A549 (cell line): ENCODE results near the gene EEF2. TPM values are rescaled to one million over a fixed set of nuclear protein-coding genes. Genes with fewer than 3 reads are reported as not detected.

Source experiments
- ATAC-seq, 2 experiments: fragments of 200-7000 bp in 1 of 2; fragments of >200 bp in 1 of 2; cut with Nextera tagmentation in 1 of 2; cut with Tn5 transposase in 1 of 2; 3 replicates each; pipeline versions ENCODE4 v1.8.0 to v1.9.1; 2018 to 2020; ENCODE audit warnings: mild to moderate bottlenecking in 1 of 2, moderate library complexity in 1 of 2
- CTCF ChIA-PET: fragments of 300-600 bp; sonication (Branson Sonifier 250); formaldehyde crosslinking; extraction: SDS; loops from one replicate; lab custom pipeline; 2021; ENCODE audit warnings: antibody characterized with exemption, inconsistent platforms; lab: Yijun Ruan, JAX
- POLR2A ChIA-PET: fragments of 350-600 bp; formaldehyde crosslinking; extraction: SDS; loops from one replicate; lab custom pipeline; 2021; ENCODE audit warnings: antibody characterized with exemption, inconsistent platforms; lab: Yijun Ruan, JAX
- DNase-seq, 2 experiments: peaks; one replicate each; pipeline versions ENCODE4 v3.0.0 to v3.0.0-alpha.2; 2011 to 2016; ENCODE audit warnings: low read depth in 1 of 2, low spot score in 1 of 2
- FAIRE-seq: peaks from 2 replicates; lab custom pipeline; 2011; peaks lifted over from hg19 to GRCh38; lab: Jason Lieb, UNC
- H3K27ac ChIP-seq, 2 experiments: fragments of >200 bp; sonication (Bioruptor Twin); formaldehyde crosslinking; 3 replicates each; pipeline ENCODE4 v1.5.1; 2016 to 2017
- H3K4me1 ChIP-seq: fragments of >200 bp; sonication (Bioruptor Twin); formaldehyde crosslinking; 3 replicates; pipeline ENCODE4 v1.6.1; 2016
- H3K4me2 ChIP-seq: fragments of >200 bp; sonication (Bioruptor Twin); formaldehyde crosslinking; 3 replicates; pipeline ENCODE4 v1.6.1; 2016
- H3K4me3 ChIP-seq: fragments of >200 bp; sonication (Bioruptor Twin); formaldehyde crosslinking; 3 replicates; pipeline ENCODE4 v1.5.1; 2016
- H3K9me3 ChIP-seq: fragments of >200 bp; sonication (Bioruptor Twin); formaldehyde crosslinking; 3 replicates; pipeline ENCODE4 v1.6.1; 2016
- ATOH8 ChIP-seq: fragments of 250-450 bp; sonication (Bioruptor Pico); IDR thresholded peaks from 2 replicates; pipeline ENCODE4 v1.5.0; 2020; ENCODE audit warnings: low read depth, mild to moderate bottlenecking, moderate library complexity
- CBX8 ChIP-seq: fragments of 200-600 bp; sonication (generic); IDR thresholded peaks from 2 replicates; pipeline ENCODE4 v1.6.1; 2016
- E2F6 ChIP-seq: IDR thresholded peaks from 2 replicates; pipeline ENCODE4 v1.6.1; 2012; ENCODE audit warnings: low read depth, borderline replicate concordance
- FOSL2 ChIP-seq, 2 experiments: fragments of 450-650 bp in 1 of 2; fragments of >200 bp in 1 of 2; sonication (Bioruptor Twin) in 1 of 2; formaldehyde crosslinking; IDR thresholded peaks; 2 replicates each; pipeline versions ENCODE4 v1.5.0 to v1.6.1; 2016 to 2020; ENCODE audit warnings: mild to moderate bottlenecking in 1 of 2, moderate library complexity in 1 of 2
- HES2 ChIP-seq: fragments of >200 bp; sonication (Bioruptor Twin); formaldehyde crosslinking; IDR thresholded peaks from 2 replicates; pipeline ENCODE4 v1.6.1; 2016
- HEYL ChIP-seq: fragments of 250-450 bp; sonication (Bioruptor Pico); IDR thresholded peaks from 2 replicates; pipeline ENCODE4 v1.8.0; 2021; ENCODE audit warnings: mild to moderate bottlenecking, moderate library complexity
- HMGXB4 ChIP-seq: fragments of 250-450 bp; sonication (Bioruptor Pico); IDR thresholded peaks from 2 replicates; pipeline ENCODE4 v1.5.0; 2021; ENCODE audit warnings: mild to moderate bottlenecking, moderate library complexity, borderline replicate concordance
- HOXA7 ChIP-seq: fragments of 250-450 bp; sonication (Bioruptor Pico); IDR thresholded peaks from 2 replicates; pipeline ENCODE4 v1.5.0; 2020; ENCODE audit warnings: mild to moderate bottlenecking, moderate library complexity
- HOXB13 ChIP-seq: fragments of 250-450 bp; sonication (Bioruptor Pico); IDR thresholded peaks from 2 replicates; pipeline ENCODE4 v1.5.0; 2020; ENCODE audit warnings: low read depth, mild to moderate bottlenecking, moderate library complexity
- JUNB ChIP-seq: fragments of >200 bp; sonication (Bioruptor Twin); formaldehyde crosslinking; IDR thresholded peaks from 2 replicates; pipeline ENCODE4 v1.6.1; 2016
- KDM1A ChIP-seq: fragments of 200-600 bp; sonication (generic); IDR thresholded peaks from 2 replicates; pipeline ENCODE4 v1.6.1; 2016; ENCODE audit warnings: low read depth, mild to moderate bottlenecking
- NFE2L2 ChIP-seq: fragments of 150-350 bp; conservative IDR thresholded peaks from 2 replicates; pipeline ENCODE4 v1.6.1; 2014; ENCODE audit warnings: low read length
- NR3C1 ChIP-seq: fragments of >200 bp; sonication (Bioruptor Twin); formaldehyde crosslinking; IDR thresholded peaks from 3 replicates; pipeline ENCODE4 v1.6.1; 2017
- PHF8 ChIP-seq: fragments of 200-600 bp; sonication (generic); IDR thresholded peaks from 2 replicates; pipeline ENCODE4 v1.6.1; 2016; ENCODE audit warnings: low read depth, mild to moderate bottlenecking, antibody characterized with exemption, moderate library complexity, borderline replicate concordance
- RCOR1 ChIP-seq: fragments of 150-350 bp; IDR thresholded peaks from 2 replicates; pipeline ENCODE4 v1.6.1; 2014; ENCODE audit warnings: antibody characterized with exemption, low read length, low read depth
- REST ChIP-seq: fragments of 200-600 bp; sonication (generic); IDR thresholded peaks from 2 replicates; pipeline ENCODE4 v1.6.1; 2016; ENCODE audit warnings: antibody characterized with exemption, mild to moderate bottlenecking, moderate library complexity
- TFCP2L1 ChIP-seq: fragments of 250-450 bp; sonication (Bioruptor Pico); IDR thresholded peaks from 2 replicates; pipeline ENCODE4 v1.5.0; 2021; ENCODE audit warnings: mild to moderate bottlenecking
- TP53 ChIP-seq: fragments of 250-450 bp; sonication (Bioruptor Pico); IDR thresholded peaks from 2 replicates; pipeline ENCODE4 v1.5.0; 2021; ENCODE audit warnings: mild to moderate bottlenecking, moderate library complexity
- USF2 ChIP-seq: fragments of 450-650 bp; IDR thresholded peaks from 2 replicates; pipeline ENCODE4 v1.6.1; 2014; ENCODE audit warnings: antibody characterized with exemption
- ZC3H11A ChIP-seq: fragments of 450-650 bp; IDR thresholded peaks from 2 replicates; pipeline ENCODE4 v1.6.1; 2014; ENCODE audit warnings: antibody characterized with exemption, mild to moderate bottlenecking
- ZFP36 ChIP-seq: fragments of 450-650 bp; IDR thresholded peaks from 2 replicates; pipeline ENCODE4 v1.6.1; 2014; ENCODE audit warnings: borderline replicate concordance; ENCODE audit not compliant: partially characterized antibody
- ZNF302 ChIP-seq: fragments of 250-450 bp; sonication (Bioruptor Pico); IDR thresholded peaks from 2 replicates; pipeline ENCODE4 v1.9.0; 2021; ENCODE audit warnings: inconsistent platforms, mild to moderate bottlenecking, moderate library complexity
- WGBS: methylation state at CpG from one replicate; pipeline ENCODE4 v1.1.6; 2017; ENCODE audit errors: missing lambda C conversion rate; 5-methylcytosine and 5-hydroxymethylcytosine counted together
- polyA plus RNA-seq, 4 experiments: library from polyadenylated mRNA; depleted of rRNA in 3 of 4; stranded (reverse); fragments of >200 nt; fragmentation: RNase III in 1 of 4; extraction: RNeasy Plus Mini Kit Qiagen cat#74134 plus additional on column Dnase treatment in 1 of 4; gene quantifications; 2 replicates in 3 of 4; 3 replicates in 1 of 4; pipeline ENCODE4 v1.2.3, GENCODE V29; 2011 to 2017

The EEF2 gene
- polyA plus RNA-seq, 2 of the 4 experiments (the other 2 are of a cell fraction): 680 to 971 TPM

- ATAC-seq: no peak
- H3K4me1 ChIP-seq: peaks cover 3% of the 10 kb centered on the region; the same call in 1 of the 3 replicates
- ChIA-PET POLR2A (no interaction called here), CTCF (interaction anchor here (0.7 kb wide), 1 partner anchor 125 kb away, joined by 3 read pairs; no protein-coding TSS in a partner anchor)
- no peak for DNase-seq
- H3K4me2 ChIP-seq: no peak overlapping the region
- 94% methylated on average over 13 of the region's 20 CpGs for WGBS
- no peak for TF ChIP-seq HOXA7
- H3K4me3 ChIP-seq: no peak overlapping the region
- no peak for FAIRE-seq
- no peaks in the 10 kb centered on the region for H3K9me3 ChIP-seq
- no peak overlapping the region for H3K27ac ChIP-seq
Observed at GRCh38 chr19:4013886-4014540, 28.8 kb upstream of the EEF2 start.

GRCh38 chr19:4012975-4013634, 27.8 kb upstream of the EEF2 start:
- no peak overlapping the region for H3K4me3 ChIP-seq
- DNase-seq: no peak
- TF ChIP-seq REST: no peak
- TF ChIP-seq KDM1A: no peak
- TF ChIP-seq CBX8: no peak
- no peak for TF ChIP-seq NR3C1
- TF ChIP-seq HMGXB4 (CRISPR knock-in tag): no peak
- TF ChIP-seq HOXB13 (CRISPR knock-in tag): no peak
- no peak for TF ChIP-seq TFCP2L1
- no peak for TF ChIP-seq ZFP36
- no peak for TF ChIP-seq PHF8
- no peak for TF ChIP-seq JUNB
- TF ChIP-seq, all 56 proteins: peak for 0
- POLR2A ChIA-PET: no interaction called here
- no peak overlapping the region for H3K27ac ChIP-seq
- FAIRE-seq (no peak), ATAC-seq (no peak)
- H3K4me1 ChIP-seq: peaks cover 8% of the 10 kb centered on the region; the same call in 1 of the 3 replicates
- CTCF ChIA-PET: interaction anchor here (0.7 kb wide), 1 partner anchor 126 kb away, joined by 3 read pairs; no protein-coding TSS in a partner anchor
- 94% methylated on average over 29 of the region's 33 CpGs for WGBS
- no peaks in the 10 kb centered on the region for H3K9me3 ChIP-seq
- no peak overlapping the region for H3K4me2 ChIP-seq

- Histone ChIP-seq H3K4me1 (peaks cover 8% of the 10 kb centered on the region; the same call in 1 of the 3 replicates), H3K9me3 (no peaks in the 10 kb centered on the region), H3K4me2 (no peak overlapping the region), H3K4me3 (no peak overlapping the region), H3K27ac (no peak overlapping the region)
- ChIA-PET POLR2A (no interaction called here), CTCF (no interaction called here)
- DNase-seq: no peak
- WGBS: 87% methylated on average over 19 of the region's 27 CpGs
- FAIRE-seq: no peak
- no peak for ATAC-seq
- no peak for TF ChIP-seq ZNF302 (CRISPR knock-in tag)
- no peak for TF ChIP-seq HEYL (CRISPR knock-in tag)
- TF ChIP-seq RCOR1: no peak
- no peak for TF ChIP-seq E2F6
- TF ChIP-seq TFCP2L1: no peak
- no peak for TF ChIP-seq USF2
- TF ChIP-seq FOSL2 (IDR thresholded peaks at IDR 0.05): no peak
- no peak for TF ChIP-seq FOSL2 (CRISPR knock-in tag; IDR thresholded peaks at IDR 0.05)
- TF ChIP-seq HES2: no peak
- no peak for TF ChIP-seq TP53 (CRISPR knock-in tag)
- TF ChIP-seq ATOH8: no peak
- TF ChIP-seq NFE2L2: no peak
- TF ChIP-seq ZC3H11A: no peak
Observed at GRCh38 chr19:4012092-4012974, 27.1 kb upstream of the EEF2 start.
